ENCODE data around the gene PLA2G2A. TPM values are rescaled to one million over a fixed set of nuclear protein-coding genes. Genes with fewer than 3 reads are reported as not detected.

The PLA2G2A gene
- total RNA-seq, 1 experiment from 2014 or later: not detected

DNA sequence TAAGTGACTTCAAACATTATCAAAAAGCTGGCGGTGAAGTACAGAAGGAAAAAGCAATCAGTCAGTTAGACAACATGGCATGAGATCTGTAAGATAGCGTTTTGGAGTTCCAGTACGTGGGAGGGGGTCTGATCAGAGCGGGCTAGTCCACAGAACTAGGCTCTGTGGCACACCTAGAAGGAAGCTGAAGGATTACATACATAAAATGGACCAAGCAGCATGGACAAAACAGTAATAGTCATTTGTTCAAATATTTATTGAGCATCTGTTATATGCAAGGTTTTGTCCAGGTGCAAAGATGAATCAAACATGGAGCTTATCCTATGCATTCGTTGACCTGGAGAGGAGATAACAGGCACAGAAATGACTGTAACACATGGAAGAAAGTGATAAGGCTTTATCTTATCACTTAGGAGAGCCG, 33.1 kb downstream of the PLA2G2A start:
- in situ Hi-C loops (cut with HindIII; ENCODE audit: low pct_unique_long_range_greater_than_20kb, low sequenced_read_pairs): no loop called here

DNA sequence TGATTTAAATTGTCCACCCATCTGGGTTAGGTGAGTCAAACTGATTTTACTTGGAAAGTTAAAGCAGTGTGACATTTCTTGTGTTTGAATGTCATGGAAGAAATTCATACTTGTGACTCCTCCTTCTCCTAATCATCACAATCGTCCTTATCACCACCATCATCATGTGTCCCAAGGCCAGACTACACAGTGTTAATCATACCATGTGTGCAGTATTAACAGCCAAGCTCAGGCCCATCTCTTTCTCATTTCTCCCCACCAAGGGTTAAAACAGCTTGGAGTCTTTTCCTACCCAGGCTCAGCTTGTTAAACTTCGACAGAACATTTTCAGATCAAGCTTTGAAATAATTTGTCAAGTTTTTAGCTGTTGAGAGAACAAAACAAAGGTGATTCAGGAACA, 33.5 kb downstream of the PLA2G2A start:
- DNase-seq (ENCODE audit: low read depth, low spot score): no peak
- ATAC-seq: no peak
- TF ChIP-seq, protein P1, sequence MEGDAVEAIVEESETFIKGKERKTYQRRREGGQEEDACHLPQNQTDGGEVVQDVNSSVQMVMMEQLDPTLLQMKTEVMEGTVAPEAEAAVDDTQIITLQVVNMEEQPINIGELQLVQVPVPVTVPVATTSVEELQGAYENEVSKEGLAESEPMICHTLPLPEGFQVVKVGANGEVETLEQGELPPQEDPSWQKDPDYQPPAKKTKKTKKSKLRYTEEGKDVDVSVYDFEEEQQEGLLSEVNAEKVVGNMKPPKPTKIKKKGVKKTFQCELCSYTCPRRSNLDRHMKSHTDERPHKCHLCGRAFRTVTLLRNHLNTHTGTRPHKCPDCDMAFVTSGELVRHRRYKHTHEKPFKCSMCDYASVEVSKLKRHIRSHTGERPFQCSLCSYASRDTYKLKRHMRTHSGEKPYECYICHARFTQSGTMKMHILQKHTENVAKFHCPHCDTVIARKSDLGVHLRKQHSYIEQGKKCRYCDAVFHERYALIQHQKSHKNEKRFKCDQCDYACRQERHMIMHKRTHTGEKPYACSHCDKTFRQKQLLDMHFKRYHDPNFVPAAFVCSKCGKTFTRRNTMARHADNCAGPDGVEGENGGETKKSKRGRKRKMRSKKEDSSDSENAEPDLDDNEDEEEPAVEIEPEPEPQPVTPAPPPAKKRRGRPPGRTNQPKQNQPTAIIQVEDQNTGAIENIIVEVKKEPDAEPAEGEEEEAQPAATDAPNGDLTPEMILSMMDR (IDR thresholded peaks at IDR 0.05): no peak
- TF ChIP-seq TCF7L2 (IDR thresholded peaks at IDR 0.05; ENCODE audit: low read depth, low read length): no peak
- no peak for TF ChIP-seq POLR2AphosphoS5 (IDR thresholded peaks at IDR 0.05; ENCODE audit: low read depth, low read length)
- TF ChIP-seq SIN3A (IDR thresholded peaks at IDR 0.05; ENCODE audit: borderline replicate concordance, insufficient read depth, low read depth, low read length): no peak
- TF ChIP-seq, protein P2, sequence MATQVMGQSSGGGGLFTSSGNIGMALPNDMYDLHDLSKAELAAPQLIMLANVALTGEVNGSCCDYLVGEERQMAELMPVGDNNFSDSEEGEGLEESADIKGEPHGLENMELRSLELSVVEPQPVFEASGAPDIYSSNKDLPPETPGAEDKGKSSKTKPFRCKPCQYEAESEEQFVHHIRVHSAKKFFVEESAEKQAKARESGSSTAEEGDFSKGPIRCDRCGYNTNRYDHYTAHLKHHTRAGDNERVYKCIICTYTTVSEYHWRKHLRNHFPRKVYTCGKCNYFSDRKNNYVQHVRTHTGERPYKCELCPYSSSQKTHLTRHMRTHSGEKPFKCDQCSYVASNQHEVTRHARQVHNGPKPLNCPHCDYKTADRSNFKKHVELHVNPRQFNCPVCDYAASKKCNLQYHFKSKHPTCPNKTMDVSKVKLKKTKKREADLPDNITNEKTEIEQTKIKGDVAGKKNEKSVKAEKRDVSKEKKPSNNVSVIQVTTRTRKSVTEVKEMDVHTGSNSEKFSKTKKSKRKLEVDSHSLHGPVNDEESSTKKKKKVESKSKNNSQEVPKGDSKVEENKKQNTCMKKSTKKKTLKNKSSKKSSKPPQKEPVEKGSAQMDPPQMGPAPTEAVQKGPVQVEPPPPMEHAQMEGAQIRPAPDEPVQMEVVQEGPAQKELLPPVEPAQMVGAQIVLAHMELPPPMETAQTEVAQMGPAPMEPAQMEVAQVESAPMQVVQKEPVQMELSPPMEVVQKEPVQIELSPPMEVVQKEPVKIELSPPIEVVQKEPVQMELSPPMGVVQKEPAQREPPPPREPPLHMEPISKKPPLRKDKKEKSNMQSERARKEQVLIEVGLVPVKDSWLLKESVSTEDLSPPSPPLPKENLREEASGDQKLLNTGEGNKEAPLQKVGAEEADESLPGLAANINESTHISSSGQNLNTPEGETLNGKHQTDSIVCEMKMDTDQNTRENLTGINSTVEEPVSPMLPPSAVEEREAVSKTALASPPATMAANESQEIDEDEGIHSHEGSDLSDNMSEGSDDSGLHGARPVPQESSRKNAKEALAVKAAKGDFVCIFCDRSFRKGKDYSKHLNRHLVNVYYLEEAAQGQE (IDR thresholded peaks at IDR 0.05; ENCODE audit: insufficient read depth in 1 of 2, low read depth in 2 of 2, low read length in 1 of 2): no peak
- intact Hi-C loops (cut with micrococcal nuclease; ENCODE audit: unreplicated experiment): no loop called here
- H3K9me3 ChIP-seq (ENCODE audit: control insufficient read depth, insufficient read depth, low read depth, low read length): no peaks in the 10 kb centered on the region
- no peaks in the 10 kb centered on the region for H3K36me3 ChIP-seq (ENCODE audit: control insufficient read depth, insufficient read depth, low read length)
- H3K27ac ChIP-seq (ENCODE audit: low read length): no peak overlapping the region
- no peaks in the 10 kb centered on the region for H3K4me1 ChIP-seq (ENCODE audit: control insufficient read depth, insufficient read depth, low read length)
- BruUV-seq (replicated peaks): no TSS peak
- in situ Hi-C loops (cut with HindIII; ENCODE audit: low pct_unique_long_range_greater_than_20kb, low sequenced_read_pairs): no loop called here
- CTCF ChIA-PET: interaction anchor here (0.6 kb wide), 2 partner anchors 10 to 267 kb away, joined by 4 to 6 read pairs; no protein-coding TSS in a partner anchor
- H3K27me3 ChIP-seq (ENCODE audit: control insufficient read depth, insufficient read depth, low read length): no peaks in the 10 kb centered on the region
- H3K4me3 ChIP-seq (ENCODE audit: low read depth in 2 of 2, low read length in 2 of 2): no peak overlapping the region
- POLR2A ChIA-PET: no interaction called here

More for the DNA sequence above, 33.1 kb downstream of the PLA2G2A start:
- Histone ChIP-seq H3K4me3 (ENCODE audit: low read depth in 2 of 2, low read length in 2 of 2) (no peak overlapping the region), H3K4me1 (ENCODE audit: control insufficient read depth, insufficient read depth, low read length) (no peaks in the 10 kb centered on the region), H3K9me3 (ENCODE audit: control insufficient read depth, insufficient read depth, low read depth, low read length) (no peaks in the 10 kb centered on the region), H3K27ac (ENCODE audit: low read length) (no peak overlapping the region), H3K27me3 (ENCODE audit: control insufficient read depth, insufficient read depth, low read length) (no peaks in the 10 kb centered on the region), H3K36me3 (ENCODE audit: control insufficient read depth, insufficient read depth, low read length) (no peaks in the 10 kb centered on the region)
- no TSS peak for BruUV-seq (replicated peaks)
- DNase-seq (ENCODE audit: low read depth, low spot score) (no peak), ATAC-seq (no peak)
- intact Hi-C loops (cut with micrococcal nuclease; ENCODE audit: unreplicated experiment): no loop called here
- no peak for TF ChIP-seq POLR2AphosphoS5 (IDR thresholded peaks at IDR 0.05; ENCODE audit: low read depth, low read length)
- TF ChIP-seq TCF7L2 (IDR thresholded peaks at IDR 0.05; ENCODE audit: low read depth, low read length): no peak
- no peak for TF ChIP-seq SIN3A (IDR thresholded peaks at IDR 0.05; ENCODE audit: borderline replicate concordance, insufficient read depth, low read depth, low read length)
- TF ChIP-seq, protein P2 (IDR thresholded peaks at IDR 0.05; ENCODE audit: insufficient read depth in 1 of 2, low read depth in 2 of 2, low read length in 1 of 2): no peak
- TF ChIP-seq, protein P1 (IDR thresholded peaks at IDR 0.05): no peak
- CTCF ChIA-PET: interaction anchor here (0.6 kb wide), 2 partner anchors 11 to 36 kb away, joined by 4 to 5 read pairs; no protein-coding TSS in a partner anchor
- POLR2A ChIA-PET: no interaction called here

All from Panc1 (cell line).